Measurements from ENCODE around the gene OPCML. TPM values are rescaled to one million over a fixed set of nuclear protein-coding genes. Genes with fewer than 3 reads are reported as not detected.

Gene OPCML
- total RNA-seq, 4 donors from 2014 or later = 0.15 TPM; not detected in 3

DNA sequence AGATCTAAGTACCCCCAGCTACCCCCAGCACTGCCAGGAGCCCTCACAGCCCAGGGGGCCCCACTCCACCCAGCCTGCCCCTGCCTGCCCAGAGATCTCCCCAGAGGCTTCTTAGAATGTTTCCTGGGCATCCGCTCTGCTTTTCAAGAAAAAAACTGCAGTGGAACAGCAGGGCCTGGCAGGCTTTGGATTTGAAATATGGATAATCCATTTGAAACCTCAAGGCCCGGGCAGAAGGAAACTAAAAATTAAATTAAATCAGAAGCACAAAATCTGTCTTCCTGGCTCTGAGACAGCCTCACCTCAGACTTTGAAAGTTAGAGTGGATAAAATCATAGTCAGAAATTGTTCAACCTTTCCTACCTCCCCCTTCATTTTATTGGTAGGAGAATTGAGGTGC is 273.6 kb downstream of the OPCML start:
- Histone ChIP-seq H3K27ac (no peak overlapping the region), H3K27me3 (no peaks in the 10 kb centered on the region), H3K9me3 (no peaks in the 10 kb centered on the region), H3K4me1 (no peaks in the 10 kb centered on the region), H3K4me3 (no peak overlapping the region), H3K36me3 (no peaks in the 10 kb centered on the region)
- 40% methylated on average over 2 of the region's 2 CpGs for WGBS
- TF ChIP-seq POLR2AphosphoS5 (IDR thresholded peaks at IDR 0.05) (no peak), EP300 (IDR thresholded peaks at IDR 0.05) (no peak), POLR2A (IDR thresholded peaks at IDR 0.05) (no peak)
- TF ChIP-seq, protein P1, sequence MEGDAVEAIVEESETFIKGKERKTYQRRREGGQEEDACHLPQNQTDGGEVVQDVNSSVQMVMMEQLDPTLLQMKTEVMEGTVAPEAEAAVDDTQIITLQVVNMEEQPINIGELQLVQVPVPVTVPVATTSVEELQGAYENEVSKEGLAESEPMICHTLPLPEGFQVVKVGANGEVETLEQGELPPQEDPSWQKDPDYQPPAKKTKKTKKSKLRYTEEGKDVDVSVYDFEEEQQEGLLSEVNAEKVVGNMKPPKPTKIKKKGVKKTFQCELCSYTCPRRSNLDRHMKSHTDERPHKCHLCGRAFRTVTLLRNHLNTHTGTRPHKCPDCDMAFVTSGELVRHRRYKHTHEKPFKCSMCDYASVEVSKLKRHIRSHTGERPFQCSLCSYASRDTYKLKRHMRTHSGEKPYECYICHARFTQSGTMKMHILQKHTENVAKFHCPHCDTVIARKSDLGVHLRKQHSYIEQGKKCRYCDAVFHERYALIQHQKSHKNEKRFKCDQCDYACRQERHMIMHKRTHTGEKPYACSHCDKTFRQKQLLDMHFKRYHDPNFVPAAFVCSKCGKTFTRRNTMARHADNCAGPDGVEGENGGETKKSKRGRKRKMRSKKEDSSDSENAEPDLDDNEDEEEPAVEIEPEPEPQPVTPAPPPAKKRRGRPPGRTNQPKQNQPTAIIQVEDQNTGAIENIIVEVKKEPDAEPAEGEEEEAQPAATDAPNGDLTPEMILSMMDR (IDR thresholded peaks at IDR 0.05) = no peak
- DNase-seq (ENCODE audit: low spot score in 2 of 2) = no peak

DNA sequence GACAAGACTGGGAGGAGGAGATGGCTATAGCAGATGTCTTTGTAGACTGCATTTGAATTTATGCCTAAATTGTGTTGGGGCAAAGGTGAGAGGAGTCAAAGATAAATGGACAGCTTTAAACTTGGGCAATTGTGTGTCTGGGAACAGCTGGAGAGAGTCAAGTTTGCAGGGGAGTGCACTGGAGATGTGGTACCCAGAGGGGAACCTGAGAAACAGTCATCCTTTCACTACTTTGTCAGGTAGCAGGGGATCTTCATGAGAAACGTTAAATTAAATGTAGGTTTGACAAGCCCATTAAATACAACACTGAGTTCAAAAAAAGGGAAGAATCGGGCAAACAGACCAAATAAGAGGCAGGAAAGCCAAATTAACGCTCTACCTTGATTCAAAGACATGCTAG is 277.7 kb downstream of the OPCML start:
- Histone ChIP-seq H3K4me3 (no peak overlapping the region), H3K36me3 (no peaks in the 10 kb centered on the region), H3K27me3 (no peaks in the 10 kb centered on the region), H3K9me3 (no peaks in the 10 kb centered on the region), H3K4me1 (no peaks in the 10 kb centered on the region), H3K27ac (no peak overlapping the region)
- WGBS = 68% methylated on average over 3 of the region's 3 CpGs
- TF ChIP-seq, protein P1 (IDR thresholded peaks at IDR 0.05) = no peak
- TF ChIP-seq POLR2AphosphoS5 (IDR thresholded peaks at IDR 0.05) (no peak), POLR2A (IDR thresholded peaks at IDR 0.05) (no peak), EP300 (IDR thresholded peaks at IDR 0.05) (no peak)
- no peak for DNase-seq (ENCODE audit: low spot score in 2 of 2)

DNA sequence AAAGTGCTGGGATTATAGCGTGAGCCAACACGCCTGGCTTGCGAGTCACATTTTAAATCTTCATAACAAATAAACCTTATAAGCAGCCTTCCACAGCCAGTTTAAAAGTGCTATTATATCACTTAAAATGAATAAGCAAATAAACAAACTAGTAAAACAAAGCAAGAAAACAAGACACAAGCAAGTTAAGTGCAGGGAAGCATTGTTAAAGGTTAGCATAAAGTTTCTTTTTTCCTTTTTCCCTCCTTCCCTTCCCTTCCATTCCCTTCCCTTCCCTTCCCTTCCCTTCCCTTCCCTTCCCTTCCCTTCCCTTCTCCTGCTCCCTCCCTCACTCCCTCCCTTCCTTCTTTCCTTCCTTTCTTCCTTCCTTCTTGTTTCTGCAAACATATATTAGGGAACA is 278.7 kb downstream of the OPCML start:
- Histone ChIP-seq H3K4me3 (no peak overlapping the region), H3K36me3 (no peaks in the 10 kb centered on the region), H3K4me1 (no peaks in the 10 kb centered on the region), H3K9me3 (no peaks in the 10 kb centered on the region), H3K27me3 (no peaks in the 10 kb centered on the region), H3K27ac (no peak overlapping the region)
- no peak for DNase-seq (ENCODE audit: low spot score in 2 of 2)
- no peak for TF ChIP-seq POLR2A (IDR thresholded peaks at IDR 0.05)
- no peak for TF ChIP-seq EP300 (IDR thresholded peaks at IDR 0.05)
- TF ChIP-seq POLR2AphosphoS5 (IDR thresholded peaks at IDR 0.05) = no peak
- TF ChIP-seq, protein P1 (IDR thresholded peaks at IDR 0.05) = no peak
- 75% methylated on average over 3 of the region's 3 CpGs for WGBS

DNA sequence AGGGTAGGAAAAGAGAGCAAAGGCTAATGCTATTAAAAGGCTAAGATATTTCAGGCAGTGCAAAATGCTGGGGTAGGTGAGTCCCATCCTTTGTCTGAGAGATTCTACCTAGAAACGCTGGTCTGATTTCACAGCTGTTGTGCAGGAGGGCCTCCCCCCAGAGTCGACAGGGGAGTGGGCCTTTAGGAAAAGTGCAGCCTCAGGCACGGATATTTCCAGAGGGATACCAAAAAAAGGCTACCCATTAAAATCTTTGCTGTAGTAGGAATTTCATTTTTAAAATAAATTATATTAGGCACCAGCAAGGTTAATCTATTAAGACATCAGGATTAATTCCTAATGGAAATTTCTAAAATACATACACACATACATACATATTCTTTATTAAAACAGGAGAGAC is 280.5 kb downstream of the OPCML start:
- H3K4me1 ChIP-seq = no peaks in the 10 kb centered on the region
- 60% methylated on average over 3 of the region's 3 CpGs for WGBS
- TF ChIP-seq, protein P1 (IDR thresholded peaks at IDR 0.05) = no peak
- TF ChIP-seq POLR2AphosphoS5 (IDR thresholded peaks at IDR 0.05) = no peak
- TF ChIP-seq POLR2A (IDR thresholded peaks at IDR 0.05) = no peak
- no peak for TF ChIP-seq EP300 (IDR thresholded peaks at IDR 0.05)

DNA sequence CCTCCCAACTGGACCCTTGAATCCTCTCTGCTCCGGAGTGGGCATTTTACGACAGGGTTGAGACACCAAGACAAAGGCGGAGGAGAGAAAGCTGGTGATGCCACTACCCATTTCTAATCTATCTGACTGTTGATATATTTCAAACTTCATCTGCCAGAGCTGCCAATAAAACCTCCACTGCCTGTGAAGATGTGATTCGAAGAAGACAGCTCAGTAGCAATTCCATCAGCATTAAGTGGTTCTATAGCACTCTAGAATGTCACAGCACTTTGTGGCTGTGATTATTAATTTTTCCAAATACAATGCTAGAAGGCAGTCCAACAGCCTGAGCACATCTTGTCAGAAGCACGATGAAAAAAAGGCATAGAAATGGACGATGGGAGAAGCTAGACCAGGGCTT is 282.8 kb downstream of the OPCML start:
- Histone ChIP-seq H3K4me1 (no peaks in the 10 kb centered on the region), H3K9me3 (no peaks in the 10 kb centered on the region), H3K36me3 (no peaks in the 10 kb centered on the region), H3K27me3 (no peaks in the 10 kb centered on the region), H3K4me3 (no peak overlapping the region), H3K27ac (no peak overlapping the region)
- no peak for TF ChIP-seq POLR2A (IDR thresholded peaks at IDR 0.05)
- TF ChIP-seq EP300 (IDR thresholded peaks at IDR 0.05) = no peak
- TF ChIP-seq, protein P1 (IDR thresholded peaks at IDR 0.05) = no peak
- no peak for TF ChIP-seq POLR2AphosphoS5 (IDR thresholded peaks at IDR 0.05)
- DNase-seq (ENCODE audit: low spot score in 2 of 2) = no peak
- 62% methylated on average over 6 of the region's 6 CpGs for WGBS

More for the DNA sequence above, 280.5 kb downstream of the OPCML start:
- Histone ChIP-seq H3K4me3 (no peak overlapping the region), H3K36me3 (no peaks in the 10 kb centered on the region), H3K27ac (no peak overlapping the region), H3K9me3 (no peaks in the 10 kb centered on the region), H3K27me3 (no peaks in the 10 kb centered on the region)
- no peak for DNase-seq (ENCODE audit: low spot score in 2 of 2)

All from suprapubic skin (tissue), 4 donors.